Trophoblast cell (in vitro differentiated cells and primary cell): Measurements from ENCODE around the gene SUN3.

Experiments used
- DNase-seq, 2 donors: peaks; one replicate each; pipeline ENCODE4 v3.0.0-alpha.2; 2016
- H2AFZ ChIP-seq: 2 replicates; pipeline ENCODE4 v1.6.1; 2013; ENCODE audit warnings: low read length, moderate library complexity, mild to moderate bottlenecking; ENCODE audit not compliant: insufficient read depth, poor library complexity
- H2AK5ac ChIP-seq: 2 replicates; pipeline ENCODE4 v1.6.1; 2013; ENCODE audit warnings: mild to moderate bottlenecking, low read length
- H2BK120ac ChIP-seq: 2 replicates; pipeline ENCODE4 v1.6.1; 2013; ENCODE audit warnings: low read length, mild to moderate bottlenecking, moderate library complexity; ENCODE audit not compliant: insufficient read depth, poor library complexity
- H2BK12ac ChIP-seq: 2 replicates; pipeline ENCODE4 v1.6.1; 2013; ENCODE audit warnings: mild to moderate bottlenecking, low read length, moderate library complexity
- H2BK5ac ChIP-seq: 2 replicates; pipeline ENCODE4 v1.6.1; 2013; ENCODE audit warnings: low read length, low read depth, moderate library complexity, mild to moderate bottlenecking; ENCODE audit not compliant: poor library complexity
- H3K14ac ChIP-seq: 2 replicates; pipeline ENCODE4 v1.6.1; 2013; ENCODE audit warnings: mild to moderate bottlenecking, low read length
- H3K18ac ChIP-seq: 2 replicates; pipeline ENCODE4 v1.6.1; 2013; ENCODE audit warnings: mild to moderate bottlenecking, low read length
- H3K23ac ChIP-seq: 2 replicates; pipeline ENCODE4 v1.6.1; 2013; ENCODE audit warnings: low read length
- H3K27ac ChIP-seq: 2 replicates; pipeline ENCODE4 v1.5.1; 2013; ENCODE audit warnings: low read depth, mild to moderate bottlenecking, inconsistent platforms, low read length, moderate library complexity
- H3K27me3 ChIP-seq: 2 replicates; pipeline ENCODE4 v1.6.1; 2013; ENCODE audit warnings: inconsistent platforms, mild to moderate bottlenecking, low read length, moderate library complexity; ENCODE audit not compliant: insufficient read depth
- H3K36me3 ChIP-seq, 2 experiments: 1 replicate in 1 of 2; 2 replicates in 1 of 2; pipeline ENCODE4 v1.6.1; 2013; ENCODE audit warnings: low read length in 2 of 2, mild to moderate bottlenecking in 2 of 2, moderate library complexity in 1 of 2; ENCODE audit not compliant: insufficient read depth in 2 of 2, control insufficient read depth in 1 of 2
- H3K4ac ChIP-seq: 2 replicates; pipeline ENCODE4 v1.6.1; 2013; ENCODE audit warnings: low read depth, mild to moderate bottlenecking, low read length, moderate library complexity
- H3K4me1 ChIP-seq, 2 experiments: 1 replicate in 1 of 2; 2 replicates in 1 of 2; pipeline ENCODE4 v1.6.1; 2013; ENCODE audit warnings: low read length in 2 of 2, mild to moderate bottlenecking in 2 of 2, moderate library complexity in 1 of 2; ENCODE audit not compliant: insufficient read depth in 2 of 2, control insufficient read depth in 1 of 2
- H3K4me2 ChIP-seq: 2 replicates; pipeline ENCODE4 v1.6.1; 2013; ENCODE audit warnings: inconsistent platforms, mild to moderate bottlenecking, low read length, moderate library complexity
- H3K4me3 ChIP-seq: 2 replicates; pipeline ENCODE4 v1.5.1; 2013; ENCODE audit warnings: mild to moderate bottlenecking, low read depth, low read length, inconsistent platforms
- H3K79me1 ChIP-seq: one replicate; pipeline ENCODE4 v1.6.1; 2013; ENCODE audit warnings: low read length
- H3K79me2 ChIP-seq: 2 replicates; pipeline ENCODE4 v1.6.1; 2013; ENCODE audit warnings: low read length, mild to moderate bottlenecking; ENCODE audit not compliant: control insufficient read depth, insufficient read depth, poor library complexity
- H3K9ac ChIP-seq: 2 replicates; pipeline ENCODE4 v1.6.1; 2013; ENCODE audit warnings: mild to moderate bottlenecking, low read length
- H3K9me3 ChIP-seq: 2 replicates; pipeline ENCODE4 v1.6.1; 2013; ENCODE audit warnings: low read depth, mild to moderate bottlenecking, control low read depth, inconsistent platforms, low read length; ENCODE audit not compliant: insufficient read depth
- H4K12ac ChIP-seq: 2 replicates; pipeline ENCODE4 v1.6.1; 2013; ENCODE audit warnings: low read depth, mild to moderate bottlenecking, low read length, moderate library complexity
- H4K8ac ChIP-seq: 2 replicates; pipeline ENCODE4 v1.6.1; 2013; ENCODE audit warnings: low read depth, mild to moderate bottlenecking, low read length, moderate library complexity
- H4K91ac ChIP-seq: one replicate; pipeline ENCODE4 v1.6.1; 2013; ENCODE audit warnings: low read depth, mild to moderate bottlenecking, low read length, moderate library complexity
- WGBS: extraction: QIAGEN DNeasy Blood & Tissue Kit; methylation state at CpG from one replicate; pipeline ENCODE4 v1.1.7; 2013; ENCODE audit warnings: missing lambda C conversion rate; ENCODE audit not compliant: insufficient read length, insufficient coverage; ENCODE audit errors: extremely low coverage; 5-methylcytosine and 5-hydroxymethylcytosine counted together

Gene SUN3

DNA sequence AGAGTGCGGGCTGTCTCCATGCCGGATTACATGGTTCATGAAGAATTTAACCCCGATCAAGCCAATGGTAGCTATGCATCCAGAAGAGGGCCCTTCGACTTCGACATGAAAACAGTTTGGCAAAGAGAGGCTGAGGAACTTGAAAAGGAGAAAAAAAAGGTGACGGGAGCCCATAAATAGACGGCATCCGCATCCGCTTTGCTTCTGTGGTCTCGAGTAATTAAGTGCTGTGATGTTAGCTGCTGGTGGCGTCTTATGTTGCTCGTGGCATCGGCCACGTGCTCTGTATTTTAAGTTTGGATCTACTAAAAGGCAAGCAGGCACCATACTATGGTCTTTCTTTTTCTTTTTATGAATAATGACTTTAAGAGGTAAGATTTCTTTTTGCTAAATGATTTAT, 17.6 kb upstream of the SUN3 start:
- no peak overlapping the region for H2BK5ac ChIP-seq
- WGBS, result no CpG with 5 or more reads among the region's 14 CpGs
- H3K4ac ChIP-seq, result no peak overlapping the region
- no peak overlapping the region for H3K14ac ChIP-seq
- H3K9ac ChIP-seq, result no peak overlapping the region
- H2AFZ ChIP-seq, result no peak overlapping the region
- peak overlapping the region; percentile 30 for H2BK12ac ChIP-seq
- H2BK120ac ChIP-seq, result no peak overlapping the region
- no peak overlapping the region for H3K4me3 ChIP-seq
- no peak overlapping the region for H3K4me2 ChIP-seq
- no peak overlapping the region for H3K23ac ChIP-seq
- no peaks in the 10 kb centered on the region for H3K79me2 ChIP-seq
- no peaks in the 10 kb centered on the region for H3K27me3 ChIP-seq
- no peak for DNase-seq
- no peak overlapping the region for H4K12ac ChIP-seq
- no peak overlapping the region for H4K91ac ChIP-seq
- H2AK5ac ChIP-seq, result no peak overlapping the region
- H4K8ac ChIP-seq, result no peak overlapping the region
- no peaks in the 10 kb centered on the region for H3K36me3 ChIP-seq
- peaks cover 0 to 8% of the 10 kb centered on the region in 2 experiments for H3K4me1 ChIP-seq
- no peaks in the 10 kb centered on the region for H3K79me1 ChIP-seq
- H3K27ac ChIP-seq, result no peak overlapping the region
- no peak overlapping the region for H3K18ac ChIP-seq
- H3K9me3 ChIP-seq, result no peaks in the 10 kb centered on the region

DNA sequence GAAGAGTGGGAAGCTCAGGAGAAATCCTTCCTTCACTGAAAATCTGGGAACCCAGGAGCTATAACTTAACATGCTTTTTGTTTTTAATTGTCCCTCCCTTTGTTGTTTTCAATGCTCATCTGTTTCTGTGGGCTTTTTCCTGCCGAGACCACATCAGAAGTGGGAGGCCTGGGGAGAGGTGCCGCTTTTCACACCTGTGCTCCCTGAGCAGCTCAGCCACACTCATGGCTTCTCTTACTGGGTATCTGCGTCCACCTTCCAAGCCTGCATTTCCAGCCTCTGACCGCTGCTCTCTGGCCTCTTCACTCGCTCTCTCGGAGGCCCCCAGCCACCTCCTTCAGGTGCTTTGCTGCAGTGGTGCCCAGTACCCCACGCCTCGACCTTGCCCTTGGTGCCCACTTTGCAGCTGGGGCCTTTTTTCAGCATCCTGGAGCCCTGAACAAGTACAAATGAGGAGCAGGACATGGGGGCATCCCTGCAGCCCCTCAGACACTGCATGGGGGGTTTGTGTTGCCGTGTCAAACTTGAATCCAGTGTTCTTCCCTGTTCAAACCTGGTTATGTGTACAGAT, 16.4 kb upstream of the SUN3 start:
- WGBS, result no CpG with 5 or more reads among the region's 9 CpGs

DNA sequence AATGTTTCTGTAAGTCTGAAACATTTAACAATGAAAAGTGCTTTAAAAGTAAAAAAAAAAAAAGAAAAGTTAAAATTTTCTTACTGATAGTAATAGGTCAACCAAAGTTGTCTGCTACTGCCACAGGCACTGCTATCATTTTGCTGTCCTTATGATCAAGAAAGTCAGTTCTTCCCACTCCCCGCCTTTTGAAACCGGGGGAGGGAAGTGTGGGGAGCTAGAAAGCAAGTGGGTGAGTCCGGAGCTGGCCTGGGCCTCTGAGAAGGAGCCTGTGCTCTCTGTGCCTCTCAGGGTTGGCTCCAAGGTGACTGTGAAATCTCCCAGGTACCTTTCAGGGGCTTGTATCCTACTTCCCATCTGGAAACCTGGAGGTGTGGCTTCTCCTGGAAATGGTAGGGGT, 13.7 kb upstream of the SUN3 start:
- H3K79me1 ChIP-seq, result no peaks in the 10 kb centered on the region
- no peak overlapping the region for H3K27ac ChIP-seq
- no peak overlapping the region for H3K4me2 ChIP-seq
- no peak overlapping the region for H4K8ac ChIP-seq
- no peak for DNase-seq
- no peak overlapping the region for H3K4ac ChIP-seq
- H3K14ac ChIP-seq, result no peak overlapping the region
- H3K27me3 ChIP-seq, result no peaks in the 10 kb centered on the region
- H3K9me3 ChIP-seq, result no peaks in the 10 kb centered on the region
- H4K91ac ChIP-seq, result no peak overlapping the region
- H2BK12ac ChIP-seq, result no peak overlapping the region
- no peak overlapping the region for H2AK5ac ChIP-seq
- peaks cover 0 to 6% of the 10 kb centered on the region in 2 experiments for H3K4me1 ChIP-seq
- no peaks in the 10 kb centered on the region for H3K79me2 ChIP-seq
- no peak overlapping the region for H4K12ac ChIP-seq
- no peak overlapping the region for H3K23ac ChIP-seq
- H2AFZ ChIP-seq, result no peak overlapping the region
- no peak overlapping the region for H3K18ac ChIP-seq
- H3K9ac ChIP-seq, result no peak overlapping the region
- no peak overlapping the region for H2BK120ac ChIP-seq
- no peak overlapping the region for H2BK5ac ChIP-seq
- no peak overlapping the region for H3K4me3 ChIP-seq
- no peaks in the 10 kb centered on the region for H3K36me3 ChIP-seq
- WGBS, result no CpG with 5 or more reads among the region's 3 CpGs

More for the DNA sequence above, 16.4 kb upstream of the SUN3 start:
- Histone ChIP-seq H3K23ac (no peak overlapping the region), H3K4ac (no peak overlapping the region), H2AK5ac (peak overlapping the region; percentile 15), H2BK5ac (no peak overlapping the region), H4K91ac (no peak overlapping the region), H3K27me3 (no peaks in the 10 kb centered on the region), H3K36me3 (no peaks in the 10 kb centered on the region), H3K9ac (no peak overlapping the region), H3K14ac (no peak overlapping the region), H3K79me1 (no peaks in the 10 kb centered on the region), H3K4me3 (no peak overlapping the region), H2BK120ac (no peak overlapping the region), H2BK12ac (no peak overlapping the region), H3K9me3 (no peaks in the 10 kb centered on the region), H4K8ac (no peak overlapping the region), H3K4me2 (no peak overlapping the region), H3K18ac (no peak overlapping the region), H3K4me1 (peaks cover 0 to 8% of the 10 kb centered on the region in 2 experiments), H3K27ac (no peak overlapping the region), H2AFZ (no peak overlapping the region), H4K12ac (no peak overlapping the region), H3K79me2 (no peaks in the 10 kb centered on the region)
- DNase-seq, result no peak

DNA sequence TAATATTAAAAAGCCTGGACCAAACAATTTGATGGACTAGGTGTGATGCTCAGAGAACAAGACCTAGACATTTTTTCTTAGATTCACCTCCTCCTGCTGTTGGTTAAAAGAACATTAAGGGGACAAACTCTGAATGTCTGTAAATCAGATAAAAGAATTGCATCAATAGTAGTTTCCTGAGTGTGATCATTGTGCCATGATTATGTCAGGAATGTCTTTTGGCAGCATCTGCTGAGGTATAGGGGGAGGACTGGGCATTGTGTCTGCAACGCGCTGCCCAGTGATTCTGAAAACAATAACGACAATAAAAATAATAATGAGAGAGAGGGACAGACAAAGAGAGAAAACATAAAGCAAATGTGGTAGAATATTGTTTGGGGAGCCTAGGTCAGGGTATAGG, 13.3 kb upstream of the SUN3 start:
- no peaks in the 10 kb centered on the region for H3K79me2 ChIP-seq
- H4K91ac ChIP-seq, result no peak overlapping the region
- no peak overlapping the region for H3K4me3 ChIP-seq
- H3K9ac ChIP-seq, result no peak overlapping the region
- no peak overlapping the region for H4K12ac ChIP-seq
- peak in 1 of 2 donors; percentile 41 for DNase-seq
- H3K9me3 ChIP-seq, result no peaks in the 10 kb centered on the region
- H3K79me1 ChIP-seq, result no peaks in the 10 kb centered on the region
- H2BK12ac ChIP-seq, result no peak overlapping the region
- no peak overlapping the region for H3K23ac ChIP-seq
- H3K36me3 ChIP-seq, result no peaks in the 10 kb centered on the region
- no peak overlapping the region for H2BK120ac ChIP-seq
- no peak overlapping the region for H3K14ac ChIP-seq
- peaks cover 0 to 6% of the 10 kb centered on the region in 2 experiments for H3K4me1 ChIP-seq
- no peak overlapping the region for H4K8ac ChIP-seq
- no peak overlapping the region for H2AFZ ChIP-seq
- no peaks in the 10 kb centered on the region for H3K27me3 ChIP-seq
- no peak overlapping the region for H3K4me2 ChIP-seq
- WGBS, result no CpG with 5 or more reads among the region's 3 CpGs
- no peak overlapping the region for H3K18ac ChIP-seq
- H2BK5ac ChIP-seq, result no peak overlapping the region
- H3K4ac ChIP-seq, result no peak overlapping the region
- H3K27ac ChIP-seq, result no peak overlapping the region
- no peak overlapping the region for H2AK5ac ChIP-seq
